Testis (tissue), 3 donors: Measurements from ENCODE around the gene NCR2. TPM values are rescaled to one million over a fixed set of nuclear protein-coding genes. Genes with fewer than 3 reads are reported as not detected.

Source experiments
- DNase-seq: peaks from one replicate; pipeline ENCODE4 v3.0.0-alpha.2; 2019
- H3K27ac ChIP-seq, 2 donors: fragments of 200-600 bp; sonication (generic); one replicate each; pipeline ENCODE4 v1.5.1; 2019
- H3K27me3 ChIP-seq: fragments of 200-600 bp; sonication (generic); one replicate; pipeline ENCODE4 v1.5.1; 2019
- H3K36me3 ChIP-seq: fragments of 200-600 bp; sonication (generic); one replicate; pipeline ENCODE4 v1.5.1; 2017; ENCODE audit warnings: low read depth; ENCODE audit errors: missing control alignments
- H3K4me1 ChIP-seq: fragments of 200-600 bp; sonication (generic); one replicate; pipeline ENCODE4 v1.5.1; 2019
- H3K4me3 ChIP-seq, 2 donors: fragments of 200-600 bp; sonication (generic); one replicate each; pipeline ENCODE4 v1.5.1; 2017 to 2019
- H3K9me3 ChIP-seq: fragments of 200-600 bp; sonication (generic); one replicate; pipeline ENCODE4 v1.5.1; 2017
- CTCF ChIP-seq, 3 experiments: fragments of 450-650 bp in 2 of 3; fragments of 200-600 bp in 1 of 3; sonication (generic) in 1 of 3; IDR thresholded peaks; one replicate each; pipeline ENCODE4 v1.5.1; 2016 to 2019; ENCODE audit warnings: antibody characterized with exemption in 3 of 3, mild to moderate bottlenecking in 2 of 3, moderate library complexity in 1 of 3
- POLR2A ChIP-seq: fragments of 450-650 bp; IDR thresholded peaks from one replicate; pipeline ENCODE4 v1.6.1; 2017; ENCODE audit warnings: antibody characterized with exemption, mild to moderate bottlenecking, moderate library complexity
- WGBS, 2 donors: methylation state at CpG; one replicate each; pipeline ENCODE4 v1.1.5; 2018; 5-methylcytosine and 5-hydroxymethylcytosine counted together
- intact Hi-C: fragments of 100-400 bp; cut with DNase I; formaldehyde crosslinking; loops from one replicate; pipeline ENCODE4 v1.15.1; 2023; ENCODE audit warnings: low total_unique reads
- polyA plus RNA-seq: library from polyadenylated mRNA; stranded (reverse); fragments of 350-450 nt; fragmentation: Illumina TruSeq; extraction: RNeasy Lipid Tissue Mini Kit (QIAGEN cat#74804); gene quantifications from one replicate; pipeline ENCODE4 v1.2.3, GENCODE V29; 2014; ENCODE audit warnings: low read depth, low replicate concordance; ENCODE audit not compliant: insufficient read depth
- total RNA-seq, 2 donors: library from RNA; depleted of rRNA; stranded (reverse); fragments of >200 nt; gene quantifications; one replicate each; pipeline ENCODE4 v1.2.3, GENCODE V29; 2016

NCR2 gene
- total and polyA plus RNA-seq, 3 donors from 2014 or later = not detected

- H3K9me3 ChIP-seq = no peaks in the 10 kb centered on the region
- H3K4me3 ChIP-seq = peak overlapping the region in 1 of 2 donors; percentile 29
- DNase-seq = peak; percentile 77
- H3K27ac ChIP-seq = no peak overlapping the region
- TF ChIP-seq POLR2A (no peak), CTCF (IDR thresholded peaks at IDR 0.05) (peak; percentile 30 to 42 (median 41))
- 0 to 1% methylated on average over 38 to 39 of the region's 39 CpGs for WGBS, 2 donors
- H3K36me3 ChIP-seq = no peaks in the 10 kb centered on the region
- intact Hi-C loops = no loop called here
- no peaks in the 10 kb centered on the region for H3K27me3 ChIP-seq
- peaks cover 15% of the 10 kb centered on the region for H3K4me1 ChIP-seq
Measured at GRCh38 chr6:41371461-41371991, 36.1 kb downstream of the NCR2 start.

- H3K27me3 ChIP-seq = no peaks in the 10 kb centered on the region
- WGBS, 2 donors = 3% methylated on average over 42 of the region's 42 CpGs
- intact Hi-C loops = no loop called here
- DNase-seq = peak; percentile 50
- H3K4me3 ChIP-seq = peak overlapping the region in 1 of 2 donors; percentile 29
- TF ChIP-seq CTCF (IDR thresholded peaks at IDR 0.05) (no peak), POLR2A (no peak)
- no peak overlapping the region for H3K27ac ChIP-seq
- no peaks in the 10 kb centered on the region for H3K36me3 ChIP-seq
- peaks cover 15% of the 10 kb centered on the region for H3K4me1 ChIP-seq
- H3K9me3 ChIP-seq = no peaks in the 10 kb centered on the region
Measured at GRCh38 chr6:41371992-41372831, 36.8 kb downstream of the NCR2 start.

GRCh38 chr6:41372832-41373626 is 37.6 kb downstream of the NCR2 start:
- peak overlapping the region; percentile 19 to 32 for H3K4me3 ChIP-seq

GRCh38 chr6:41373627-41373918 is 38.2 kb downstream of the NCR2 start:
- Histone ChIP-seq H3K27me3 (no peaks in the 10 kb centered on the region), H3K9me3 (no peaks in the 10 kb centered on the region), H3K4me1 (peaks cover 15% of the 10 kb centered on the region), H3K36me3 (no peaks in the 10 kb centered on the region), H3K27ac (no peak overlapping the region), H3K4me3 (peak overlapping the region; percentile 19 to 32)
- no peak for TF ChIP-seq CTCF (IDR thresholded peaks at IDR 0.05)
- TF ChIP-seq POLR2A = no peak
- intact Hi-C loops = no loop called here
- DNase-seq = peak; percentile 22
- 10 to 14% methylated on average over 11 to 20 of the region's 22 CpGs for WGBS, 2 donors

More at GRCh38 chr6:41372832-41373626, 37.6 kb downstream of the NCR2 start:
- no peaks in the 10 kb centered on the region for H3K27me3 ChIP-seq
- intact Hi-C loops = no loop called here
- TF ChIP-seq CTCF (IDR thresholded peaks at IDR 0.05) (no peak), POLR2A (no peak)
- H3K4me1 ChIP-seq = peaks cover 15% of the 10 kb centered on the region
- no peaks in the 10 kb centered on the region for H3K9me3 ChIP-seq
- no peak overlapping the region for H3K27ac ChIP-seq
- no peak for DNase-seq
- H3K36me3 ChIP-seq = no peaks in the 10 kb centered on the region
- 1 to 4% methylated on average over 23 to 81 of the region's 81 CpGs for WGBS, 2 donors
